ENCODE results near the gene RPS3. TPM values are rescaled to one million over a fixed set of nuclear protein-coding genes. Genes with fewer than 3 reads are reported as not detected.

Gene RPS3
- total RNA-seq, 4 donors from 2014 or later = 1,012 to 1,395 (median 1,115) TPM

- Histone ChIP-seq H3K9me3 (peaks cover 0 to 5% (median 0%) of the 10 kb centered on the region in 4 donors), H3K4me1 (peaks cover 0 to 50% (median 15%) of the 10 kb centered on the region in 4 donors), H3K36me3 (peaks cover 0 to 30% (median 0%) of the 10 kb centered on the region in 3 donors), H3K27me3 (peaks cover 0 to 13% of the 10 kb centered on the region in 2 donors), H3K27ac (no peak overlapping the region), H3K4me3 (no peak overlapping the region)
- TF ChIP-seq EP300 (IDR thresholded peaks at IDR 0.05) (no peak), POLR2A (IDR thresholded peaks at IDR 0.05) (no peak), CTCF (IDR thresholded peaks at IDR 0.05) (no peak)
- no peak for DNase-seq (ENCODE audit: low spot score in 2 of 2)
- WGBS, 2 donors = 73 to 80% methylated on average over 23 to 29 of the region's 29 CpGs
Measured at GRCh38 chr11:75425422-75425821, 26.1 kb downstream of the RPS3 start.

DNA sequence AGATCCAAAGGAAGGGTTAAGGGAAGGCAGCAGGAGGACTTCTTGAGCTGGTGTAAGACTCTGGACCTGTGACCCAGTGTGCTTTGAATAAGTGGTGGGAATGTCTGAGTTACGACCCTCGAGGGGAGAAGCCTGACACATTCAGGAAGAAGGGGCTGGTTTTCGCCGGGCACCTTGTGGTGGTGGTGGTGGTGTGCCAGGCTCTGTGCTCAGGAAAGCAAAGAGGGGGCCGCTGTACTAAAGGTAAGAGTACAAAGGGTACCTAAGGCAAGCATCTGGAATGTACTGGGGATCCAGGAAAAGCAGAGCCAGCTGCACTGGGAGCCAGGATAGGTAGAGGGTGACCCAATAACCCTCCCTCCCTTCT lies 27.4 kb downstream of the RPS3 start:
- Histone ChIP-seq H3K4me3 (no peak overlapping the region), H3K9me3 (peaks cover 0 to 5% (median 0%) of the 10 kb centered on the region in 4 donors), H3K27me3 (peaks cover 0 to 26% of the 10 kb centered on the region in 2 donors), H3K36me3 (peaks cover 0 to 30% (median 0%) of the 10 kb centered on the region in 3 donors), H3K4me1 (peaks cover 0 to 51% (median 10%) of the 10 kb centered on the region in 4 donors), H3K27ac (no peak overlapping the region)
- 88 to 90% methylated on average over 5 of the region's 5 CpGs for WGBS, 2 donors
- DNase-seq (ENCODE audit: low spot score in 2 of 2) = no peak
- TF ChIP-seq EP300 (IDR thresholded peaks at IDR 0.05) (no peak), CTCF (IDR thresholded peaks at IDR 0.05) (no peak), POLR2A (IDR thresholded peaks at IDR 0.05) (no peak)

DNA sequence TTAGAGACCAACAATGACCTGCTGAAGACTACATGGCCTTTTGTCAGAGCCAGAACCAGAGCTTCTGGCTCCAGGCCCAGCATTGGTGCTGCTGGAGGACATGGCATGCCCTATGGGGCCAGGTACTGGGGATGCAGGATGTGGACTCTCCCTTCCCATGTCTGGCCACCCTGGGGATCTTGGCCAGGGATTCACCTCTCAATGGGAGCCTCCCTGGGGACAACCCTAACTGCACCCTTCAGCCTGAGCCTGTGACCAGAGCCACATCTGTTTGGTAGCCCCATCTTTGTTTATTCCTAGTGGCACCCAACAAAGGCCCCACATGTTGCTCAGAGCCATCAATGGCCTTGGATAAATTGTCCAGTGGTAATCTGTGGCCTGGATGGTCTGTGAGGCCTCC lies 27.9 kb downstream of the RPS3 start:
- H3K9me3 ChIP-seq = peaks cover 0 to 5% (median 0%) of the 10 kb centered on the region in 4 donors
- DNase-seq (ENCODE audit: low spot score in 2 of 2) = no peak
- peak overlapping the region in 1 of 4 donors; percentile 79 for H3K27ac ChIP-seq
- peaks cover 0 to 53% (median 10%) of the 10 kb centered on the region in 4 donors for H3K4me1 ChIP-seq
- H3K36me3 ChIP-seq = peaks cover 0 to 29% (median 0%) of the 10 kb centered on the region in 3 donors
- TF ChIP-seq CTCF (IDR thresholded peaks at IDR 0.05) (no peak), EP300 (IDR thresholded peaks at IDR 0.05) (no peak), POLR2A (IDR thresholded peaks at IDR 0.05) (no peak)
- no peak overlapping the region for H3K4me3 ChIP-seq
- H3K27me3 ChIP-seq = peaks cover 0 to 30% of the 10 kb centered on the region in 2 donors

DNA sequence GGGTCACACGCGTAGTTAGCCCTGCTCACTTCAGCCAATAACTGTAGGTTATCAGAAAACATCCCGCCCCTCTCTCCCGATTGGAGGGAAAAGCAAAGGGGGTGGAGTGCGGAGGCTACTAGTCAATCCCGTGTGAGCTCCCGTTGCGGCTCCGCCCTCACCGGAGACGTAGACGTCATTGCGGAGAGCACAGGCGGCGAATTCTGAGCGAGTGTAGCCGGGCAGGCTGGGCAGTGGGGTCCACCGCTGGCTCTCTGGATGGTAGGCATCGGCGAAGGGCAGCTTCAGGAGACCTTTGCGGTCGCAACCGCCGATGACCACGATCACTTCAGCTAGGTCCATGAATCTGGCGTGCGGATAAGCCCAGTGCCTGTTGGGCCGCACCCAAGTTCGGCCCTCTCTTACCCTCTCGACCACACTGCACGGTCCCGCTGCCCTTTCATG lies 29.0 kb downstream of the RPS3 start:
- H3K27me3 ChIP-seq = peaks cover 0 to 30% of the 10 kb centered on the region in 2 donors
- WGBS, 2 donors = 13 to 38% methylated on average over 32 of the region's 32 CpGs
- peaks cover 0 to 5% (median 0%) of the 10 kb centered on the region in 4 donors for H3K9me3 ChIP-seq
- TF ChIP-seq POLR2A (IDR thresholded peaks at IDR 0.05) (peak; percentile 59 to 72), EP300 (IDR thresholded peaks at IDR 0.05) (peak in 1 of 2 donors; percentile 82), CTCF (IDR thresholded peaks at IDR 0.05) (no peak)
- DNase-seq (ENCODE audit: low spot score in 2 of 2) = peak; percentile 92 to 93
- peaks cover 0 to 17% (median 0%) of the 10 kb centered on the region in 3 donors for H3K36me3 ChIP-seq
- peak overlapping the region; percentile 31 to 79 (median 66) for H3K27ac ChIP-seq
- peaks cover 0 to 56% (median 12%) of the 10 kb centered on the region in 4 donors for H3K4me1 ChIP-seq
- H3K4me3 ChIP-seq = peak overlapping the region; percentile 5 to 51 (median 30)

GRCh38 chr11:75428989-75429640 lies 29.8 kb downstream of the RPS3 start:
- DNase-seq (ENCODE audit: low spot score in 2 of 2) = no peak
- TF ChIP-seq CTCF (IDR thresholded peaks at IDR 0.05) = no peak
- TF ChIP-seq EP300 (IDR thresholded peaks at IDR 0.05) = no peak
- no peak for TF ChIP-seq POLR2A (IDR thresholded peaks at IDR 0.05)

More at GRCh38 chr11:75428989-75429640, 29.8 kb downstream of the RPS3 start:
- 70 to 83% methylated on average over 16 of the region's 16 CpGs for WGBS, 2 donors
- peaks cover 0 to 5% (median 0%) of the 10 kb centered on the region in 4 donors for H3K9me3 ChIP-seq
- peak overlapping the region in 2 of 4 donors; percentile 70 to 79 for H3K27ac ChIP-seq
- H3K27me3 ChIP-seq = peaks cover 0 to 30% of the 10 kb centered on the region in 2 donors
- peaks cover 0 to 9% (median 0%) of the 10 kb centered on the region in 3 donors for H3K36me3 ChIP-seq
- H3K4me3 ChIP-seq = peak overlapping the region in 1 of 4 donors; percentile 51
- peaks cover 0 to 61% (median 12%) of the 10 kb centered on the region in 4 donors for H3K4me1 ChIP-seq
